Frontal cortex (tissue), 4 donors: ENCODE results near the gene ZNF211. TPM values are rescaled to one million over a fixed set of nuclear protein-coding genes. Genes with fewer than 3 reads are reported as not detected.

Experiments used
- DNase-seq, 2 donors: peaks; one replicate each; pipeline ENCODE4 v3.0.0; 2012; ENCODE audit warnings: low spot score in 2 of 2
- FAIRE-seq: peaks from 2 replicates; lab custom pipeline; 2012; peaks lifted over from hg19 to GRCh38; lab: Jason Lieb, UNC
- total RNA-seq: library from RNA; depleted of rRNA; stranded (reverse); fragments of >200 nt; gene quantifications from one replicate; pipeline ENCODE4 v1.2.3, GENCODE V29; 2014
- donor health status: control.
- donor health status: control.
- donor health status: control.

Gene ZNF211
- 27.3 TPM for total RNA-seq

DNA sequence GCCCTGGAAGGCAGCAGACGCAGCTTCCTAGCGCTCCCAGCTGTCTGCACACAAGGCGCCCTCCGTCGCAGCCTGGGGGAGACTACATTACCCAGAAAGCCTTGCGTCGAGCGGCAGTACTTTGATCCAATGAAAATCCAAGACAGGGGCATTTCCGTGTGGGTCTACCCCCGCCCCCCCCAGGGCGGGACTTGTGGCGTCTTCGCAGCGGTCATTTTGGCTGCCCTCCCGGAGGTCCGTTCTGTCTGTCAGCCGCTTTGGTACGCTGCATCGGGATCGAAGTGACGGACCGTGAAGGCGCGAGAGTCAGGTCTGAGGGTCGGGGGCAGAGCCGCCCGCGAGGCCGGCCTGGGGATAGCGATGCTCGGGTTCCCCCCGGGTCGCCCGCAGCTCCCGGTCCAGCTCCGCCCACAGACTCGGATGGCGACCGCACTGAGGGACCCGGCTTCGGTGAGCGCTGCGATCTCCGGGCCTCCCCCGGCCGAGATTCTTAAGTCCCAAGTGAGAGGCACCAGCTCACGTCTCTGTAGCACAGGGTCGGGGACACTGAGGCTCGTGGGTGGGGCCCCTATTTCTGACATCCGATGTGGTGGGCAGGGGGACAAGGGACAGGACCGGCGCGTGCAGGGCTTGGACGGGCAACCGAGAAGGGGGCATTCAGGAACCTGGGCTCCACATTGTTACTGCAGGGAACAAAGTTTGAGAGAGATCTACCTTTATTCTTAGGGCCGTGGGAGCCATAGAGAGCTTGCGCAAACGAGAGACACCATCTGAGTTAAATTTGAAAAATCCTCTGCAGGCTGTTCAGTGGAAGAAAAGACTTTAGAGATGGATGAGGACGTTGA is at the start of gene ZNF211:
Gene ZNF211, plus strand, starts transcription at position 182 of the 845 bp plus-strand sequence. Its CDS starts 179 bp downstream, at position 361.
- FAIRE-seq: no peak
- peak; percentile 84 to 92 for DNase-seq

DNA sequence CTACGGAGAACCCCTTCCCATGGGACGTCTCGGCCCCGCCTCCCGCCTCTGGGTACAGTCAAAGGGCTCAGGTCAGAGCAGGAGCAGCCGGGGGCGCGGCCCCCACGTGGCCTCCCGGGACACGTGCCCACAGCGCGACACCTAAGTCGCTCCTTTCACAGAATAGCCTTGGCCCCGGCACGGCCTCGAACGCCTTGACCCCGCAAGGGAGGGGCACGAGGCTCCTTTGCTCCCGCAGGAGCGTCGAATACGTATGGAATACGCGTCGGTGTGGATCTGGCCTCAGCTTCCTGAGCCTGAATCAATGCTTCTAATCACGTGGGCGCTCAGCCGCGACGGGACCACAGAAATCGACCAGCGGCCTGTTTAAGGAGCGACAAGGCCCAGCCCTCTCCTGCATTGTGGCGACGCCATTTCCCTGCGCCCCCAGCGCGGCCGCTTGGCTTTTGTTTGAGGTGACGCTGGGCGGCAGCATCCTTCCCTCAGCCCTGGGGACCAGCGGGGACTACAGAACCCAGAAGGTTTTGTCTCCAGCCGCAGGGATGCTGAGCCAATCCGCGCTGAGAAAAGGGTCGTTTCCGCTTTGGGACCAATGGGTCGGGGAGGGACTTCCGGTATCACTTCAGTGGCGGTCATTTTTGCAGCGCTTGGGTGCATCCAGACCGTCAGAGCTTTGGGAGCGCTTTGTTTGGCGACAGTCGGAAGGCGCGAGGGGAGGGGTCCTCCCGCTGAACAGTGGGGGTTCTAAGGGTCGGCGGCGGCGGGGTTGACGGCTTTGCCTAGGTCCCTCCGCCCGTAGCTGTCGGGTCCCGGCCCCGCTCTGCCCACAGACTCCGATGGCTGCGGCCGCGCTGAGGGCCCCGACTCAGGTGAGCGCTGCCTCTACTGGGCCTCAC is 49.2 kb upstream of the ZNF211 start, which contains the start of gene ZIK1:
Gene ZIK1, plus strand, starts transcription at position 625 of the 896 bp plus-strand sequence. Its CDS starts 212 bp downstream, at position 837.
- no peak for FAIRE-seq

DNA sequence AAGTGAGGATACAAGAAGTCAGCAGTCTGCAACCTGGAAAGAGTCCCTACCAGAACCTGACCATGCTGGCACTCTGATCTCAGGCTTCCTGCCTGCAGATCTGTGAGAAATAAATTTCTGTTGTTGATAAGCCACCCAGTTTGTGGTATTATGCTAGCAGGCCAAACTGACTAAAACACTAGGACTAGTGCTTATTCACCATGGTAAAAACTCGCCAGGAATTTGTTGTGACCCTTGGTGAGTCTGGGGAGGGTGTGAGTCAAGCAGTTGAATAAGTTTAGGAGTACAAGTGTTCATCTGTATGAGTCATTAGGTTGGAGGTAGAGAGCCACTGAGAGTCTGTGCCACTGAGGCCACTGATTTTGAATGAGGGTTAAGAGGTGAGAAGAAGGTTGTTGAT is 45.4 kb upstream of the ZNF211 start:
- FAIRE-seq: no peak
- DNase-seq: no peak

More for the DNA sequence above, 49.2 kb upstream of the ZNF211 start, which contains the start of gene ZIK1:
- DNase-seq: peak; percentile 92 to 99

DNA sequence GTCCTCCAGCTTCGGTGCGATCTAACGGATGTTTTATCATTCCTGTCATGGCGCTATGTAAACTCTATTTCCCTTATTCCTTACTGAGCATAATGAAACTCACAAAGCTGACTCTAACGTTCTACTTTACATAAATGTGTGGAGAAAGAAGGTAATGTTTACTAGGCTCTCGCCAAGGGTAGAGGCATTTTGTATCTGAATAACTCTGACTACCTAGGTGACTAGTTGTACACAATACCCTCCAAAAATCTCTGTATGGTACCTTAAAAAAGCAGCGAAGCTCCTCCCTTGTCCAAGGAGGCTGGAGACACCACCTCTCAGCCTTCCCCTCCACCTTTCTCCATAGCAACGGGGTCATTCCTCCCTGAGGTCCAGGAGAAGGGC is 33.6 kb upstream of the ZNF211 start:
- DNase-seq (peak in 1 of 2 donors; percentile 20), FAIRE-seq (no peak)

DNA sequence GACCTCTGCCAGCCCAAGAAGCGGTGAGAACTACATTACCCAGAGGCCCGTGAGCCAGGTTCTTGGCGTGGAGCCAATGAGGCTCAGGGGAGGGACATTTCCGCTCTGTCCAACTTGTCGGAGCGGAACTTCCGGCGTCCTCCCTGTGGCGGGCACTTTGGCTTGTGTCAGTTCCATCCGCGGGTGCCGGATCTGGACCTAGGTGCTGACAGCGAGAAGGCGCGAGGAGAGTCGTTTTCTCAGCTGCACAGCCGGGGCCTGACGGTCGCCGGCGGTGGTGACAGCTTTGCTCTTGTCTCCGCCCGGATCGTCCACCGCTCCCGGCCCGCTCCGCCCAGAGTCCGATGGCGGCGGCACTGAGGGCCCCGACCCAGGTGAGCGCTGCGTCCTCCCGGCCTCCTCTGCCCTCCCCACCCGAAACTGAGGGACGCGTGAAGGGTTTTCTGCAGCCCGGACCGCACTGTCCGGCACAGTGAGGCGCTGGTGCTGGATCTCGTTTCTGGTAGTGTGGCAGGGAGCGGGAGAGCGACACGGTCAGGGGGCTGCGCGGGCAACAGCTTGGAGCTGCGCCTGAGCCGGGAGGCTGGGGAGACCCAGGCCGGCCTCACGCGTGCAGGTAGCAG is 33.1 kb upstream of the ZNF211 start, which contains the start of gene ZNF530:
Gene ZNF530, plus strand, starts transcription at position 125 of the 623 bp plus-strand sequence. CDS start 4,461 bp downstream, outside the sequence.
- FAIRE-seq: no peak

DNA sequence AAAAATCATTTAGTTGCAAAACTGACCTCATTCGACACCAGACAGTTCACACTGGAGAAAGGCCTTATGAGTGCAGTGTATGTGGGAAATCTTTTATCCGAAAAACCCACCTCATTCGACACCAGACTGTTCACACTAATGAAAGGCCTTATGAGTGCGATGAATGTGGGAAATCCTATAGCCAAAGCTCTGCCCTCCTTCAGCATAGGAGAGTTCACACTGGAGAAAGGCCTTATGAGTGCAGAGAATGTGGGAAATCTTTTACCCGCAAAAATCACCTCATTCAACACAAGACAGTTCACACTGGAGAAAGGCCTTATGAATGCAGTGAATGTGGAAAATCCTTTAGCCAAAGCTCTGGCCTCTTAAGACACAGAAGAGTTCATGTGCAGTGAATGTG is 26.0 kb upstream of the ZNF211 start:
- FAIRE-seq (no peak), DNase-seq (no peak)

More for the DNA sequence above, 33.1 kb upstream of the ZNF211 start, which contains the start of gene ZNF530:
- peak; percentile 87 to 94 for DNase-seq

DNA sequence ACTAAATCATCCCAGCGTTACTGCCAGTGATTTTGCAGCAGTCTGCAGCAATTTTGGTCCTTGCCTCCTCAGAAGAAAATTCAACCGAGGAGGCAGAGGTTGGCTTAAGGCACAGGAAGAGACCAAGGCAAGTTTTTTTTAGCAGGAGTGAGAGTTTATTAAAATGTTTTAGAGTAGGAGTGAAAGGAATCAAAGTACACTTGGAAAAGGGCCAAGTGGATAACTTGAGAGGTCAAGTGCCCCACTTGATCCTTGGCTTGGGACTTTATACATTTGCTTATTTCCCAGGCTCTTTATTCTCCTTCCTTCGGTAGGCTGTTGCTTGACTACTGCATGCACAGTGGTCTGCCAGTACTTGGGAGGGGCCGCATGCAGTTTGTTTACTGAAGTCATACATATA is 21.9 kb upstream of the ZNF211 start:
- DNase-seq: no peak
- FAIRE-seq: no peak

DNA sequence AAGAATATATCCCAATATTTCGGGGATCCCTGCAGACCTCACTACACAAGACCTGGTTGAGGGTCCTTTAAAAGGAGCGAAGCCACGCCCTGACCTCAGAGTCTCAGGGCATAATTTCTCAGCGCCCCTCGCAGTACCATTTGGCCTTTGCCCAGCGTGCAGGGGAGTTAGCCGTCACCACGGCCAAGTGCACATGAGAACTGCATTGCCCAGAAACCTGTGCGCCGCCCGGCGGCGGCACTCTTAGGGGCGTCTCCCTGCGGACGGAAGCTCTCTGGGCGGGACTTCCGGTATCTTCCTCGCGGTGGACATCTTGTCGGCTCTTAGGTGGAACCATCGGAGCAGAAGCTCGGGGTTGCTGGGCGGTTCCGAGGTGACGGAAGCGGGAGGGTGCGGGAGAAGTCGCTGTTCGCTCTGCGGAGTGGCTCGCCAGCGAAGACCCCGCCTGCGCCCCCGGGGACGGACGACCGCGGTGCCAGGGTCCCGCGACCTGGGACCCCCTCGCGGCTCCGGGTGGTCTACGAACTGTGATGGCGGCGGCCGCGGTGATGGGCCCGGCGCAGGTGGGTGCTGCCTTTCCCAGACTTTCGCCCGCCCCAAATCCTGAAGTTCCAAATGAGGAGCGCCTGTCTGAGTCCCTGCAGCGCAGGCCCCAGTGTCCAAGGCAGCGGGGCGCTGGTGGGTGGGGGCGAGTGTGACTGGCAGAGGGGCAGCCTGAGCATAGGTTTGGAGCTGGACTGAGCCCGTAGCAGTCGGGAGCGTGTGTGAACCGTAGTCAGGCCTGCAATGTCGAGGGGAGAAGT is 18.8 kb upstream of the ZNF211 start, which contains the start of gene ZNF134:
Gene ZNF134, plus strand, starts transcription at position 302 of the 803 bp plus-strand sequence. CDS start 5,227 bp downstream, outside the sequence.
- DNase-seq: peak; percentile 87 to 96
- no peak for FAIRE-seq

DNA sequence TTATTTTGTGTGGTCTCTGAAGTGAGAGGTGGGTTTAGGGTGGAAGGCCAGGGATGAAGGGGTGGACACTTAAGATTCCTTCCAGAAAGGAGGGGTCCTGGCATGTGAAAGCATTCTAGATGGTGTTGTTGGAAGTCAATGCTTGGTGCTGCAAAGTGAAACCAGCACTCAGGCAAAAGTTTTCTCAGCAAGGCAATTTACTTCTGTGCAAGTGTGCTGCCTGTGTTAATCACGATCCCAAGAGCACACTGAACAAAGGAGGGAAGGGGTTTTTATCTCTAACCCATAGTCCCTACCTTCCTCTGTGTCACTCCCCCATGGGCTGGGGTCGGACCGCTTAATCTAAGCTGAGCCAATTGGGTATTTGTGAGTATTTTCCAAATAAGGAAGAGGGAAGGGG is 17.6 kb upstream of the ZNF211 start:
- DNase-seq: no peak
- FAIRE-seq: no peak

DNA sequence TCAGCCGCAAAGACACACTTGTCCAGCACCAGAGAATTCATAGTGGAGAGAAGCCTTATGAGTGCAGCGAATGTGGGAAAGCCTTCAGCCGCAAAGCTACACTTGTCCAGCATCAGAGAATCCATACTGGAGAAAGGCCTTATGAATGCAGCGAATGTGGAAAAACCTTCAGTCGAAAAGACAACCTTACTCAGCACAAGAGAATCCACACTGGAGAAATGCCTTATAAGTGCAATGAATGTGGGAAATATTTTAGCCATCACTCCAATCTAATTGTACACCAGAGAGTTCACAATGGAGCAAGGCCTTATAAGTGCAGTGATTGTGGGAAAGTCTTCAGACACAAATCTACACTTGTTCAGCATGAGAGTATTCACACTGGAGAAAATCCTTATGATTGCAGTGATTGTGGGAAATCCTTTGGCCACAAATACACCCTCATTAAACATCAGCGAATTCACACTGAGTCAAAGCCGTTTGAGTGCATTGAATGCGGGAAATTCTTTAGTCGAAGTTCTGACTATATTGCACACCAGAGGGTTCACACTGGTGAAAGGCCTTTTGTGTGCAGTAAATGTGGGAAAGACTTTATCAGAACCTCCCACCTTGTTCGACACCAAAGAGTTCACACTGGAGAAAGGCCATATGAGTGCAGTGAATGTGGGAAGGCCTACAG is 12.2 kb upstream of the ZNF211 start:
- no peak for DNase-seq
- no peak for FAIRE-seq

DNA sequence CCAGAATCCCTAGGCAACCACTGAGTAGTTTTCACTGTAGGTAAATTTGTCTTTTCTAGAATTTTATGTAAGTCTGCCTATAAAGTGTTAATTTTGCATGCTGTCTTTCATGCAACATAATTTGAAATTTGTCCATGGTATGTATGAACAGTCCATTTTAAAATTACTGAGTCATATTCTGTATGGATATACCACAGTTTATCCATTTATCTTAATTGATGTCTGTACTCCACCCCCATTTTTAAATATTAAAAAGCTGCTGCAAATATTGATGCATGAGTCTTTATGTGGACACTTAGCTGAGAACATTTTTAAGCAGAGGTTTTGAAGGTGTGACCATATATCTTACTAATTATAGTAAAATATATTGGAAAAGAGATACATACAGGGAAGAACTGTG is 9.9 kb upstream of the ZNF211 start:
- FAIRE-seq: no peak
- DNase-seq: no peak

DNA sequence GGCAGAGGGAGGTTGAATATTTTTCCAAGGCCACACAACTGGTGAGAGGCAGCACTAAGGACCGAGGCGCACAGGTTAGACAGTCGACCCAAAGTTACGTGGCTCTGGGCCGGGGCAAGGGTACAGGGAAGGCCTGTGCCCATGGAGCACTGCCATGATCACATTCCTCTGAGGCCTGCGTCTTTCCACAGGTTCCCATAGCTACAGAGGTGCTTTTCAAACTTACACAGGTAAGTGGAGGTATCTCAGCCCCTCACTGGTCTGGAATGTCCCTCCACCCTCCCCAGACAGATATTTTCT is 814 bp downstream of the ZNF211 start:
- FAIRE-seq (no peak), DNase-seq (no peak)

DNA sequence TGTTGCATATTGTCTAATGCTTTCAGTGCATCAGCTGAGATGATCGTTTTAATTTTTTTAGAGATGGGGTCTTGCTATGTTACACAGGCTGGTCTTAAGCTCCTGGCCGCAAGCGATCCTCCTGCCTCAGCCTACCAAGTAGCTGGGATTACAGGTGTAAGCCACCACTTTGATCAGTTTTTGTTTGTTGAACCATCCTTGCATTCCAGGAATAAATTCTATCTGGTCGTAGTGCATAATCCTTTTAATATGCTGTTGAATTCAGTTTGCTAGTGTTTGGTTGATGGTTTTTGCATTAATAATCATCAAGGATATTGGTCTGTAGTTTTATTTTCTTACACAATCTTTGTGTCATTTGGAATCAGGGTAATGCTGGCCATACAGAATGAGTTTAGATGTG is 4.4 kb downstream of the ZNF211 start:
- DNase-seq (no peak), FAIRE-seq (no peak)

DNA sequence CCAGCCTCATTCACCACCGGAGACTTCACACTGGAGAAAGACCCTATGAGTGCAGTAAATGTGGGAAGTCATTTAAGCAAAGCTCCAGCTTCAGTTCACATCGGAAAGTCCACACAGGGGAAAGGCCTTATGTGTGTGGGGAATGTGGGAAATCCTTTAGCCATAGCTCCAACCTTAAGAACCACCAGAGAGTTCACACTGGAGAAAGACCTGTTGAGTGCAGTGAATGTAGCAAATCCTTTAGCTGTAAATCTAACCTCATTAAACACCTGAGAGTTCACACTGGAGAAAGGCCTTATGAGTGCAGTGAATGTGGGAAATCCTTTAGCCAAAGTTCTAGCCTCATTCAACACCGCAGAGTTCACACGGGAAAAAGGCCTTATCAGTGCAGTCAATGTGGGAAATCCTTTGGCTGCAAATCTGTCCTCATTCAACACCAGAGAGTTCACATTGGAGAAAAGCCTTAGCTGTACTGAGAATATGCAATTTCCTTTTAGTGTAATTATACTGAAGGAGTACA is 8.8 kb downstream of the ZNF211 start:
- DNase-seq (no peak), FAIRE-seq (no peak)

DNA sequence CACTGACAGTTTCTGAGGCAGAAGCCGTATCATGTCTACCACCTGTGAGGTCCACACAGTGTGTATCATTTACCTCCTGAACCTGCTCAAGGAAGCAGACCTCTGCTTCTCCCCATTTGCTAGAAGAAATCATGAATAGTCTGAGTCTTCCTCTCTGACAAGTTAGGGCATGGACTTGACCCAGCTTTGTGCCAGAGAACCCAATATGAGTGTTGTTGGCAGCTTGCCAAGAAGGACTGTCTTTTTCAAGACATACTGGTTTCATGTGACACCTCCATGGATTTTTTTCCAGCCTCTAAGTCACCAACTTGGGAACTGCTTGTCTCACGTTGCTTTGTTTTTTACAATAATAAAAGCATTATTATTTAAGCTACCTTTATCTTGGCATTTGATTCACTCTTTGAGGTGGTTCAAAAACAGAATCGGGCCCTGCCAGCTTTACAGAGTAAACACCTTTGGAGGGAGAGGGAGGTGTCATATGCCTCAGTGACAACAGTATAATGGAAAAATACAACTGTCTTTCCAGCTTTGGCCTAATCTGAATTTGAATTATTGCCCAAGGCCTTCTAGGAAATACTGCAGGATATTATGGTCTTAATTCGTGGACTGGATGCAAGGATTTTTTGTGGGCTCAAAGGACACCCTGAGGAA is 9.6 kb downstream of the ZNF211 start:
- no peak for FAIRE-seq
- no peak for DNase-seq

DNA sequence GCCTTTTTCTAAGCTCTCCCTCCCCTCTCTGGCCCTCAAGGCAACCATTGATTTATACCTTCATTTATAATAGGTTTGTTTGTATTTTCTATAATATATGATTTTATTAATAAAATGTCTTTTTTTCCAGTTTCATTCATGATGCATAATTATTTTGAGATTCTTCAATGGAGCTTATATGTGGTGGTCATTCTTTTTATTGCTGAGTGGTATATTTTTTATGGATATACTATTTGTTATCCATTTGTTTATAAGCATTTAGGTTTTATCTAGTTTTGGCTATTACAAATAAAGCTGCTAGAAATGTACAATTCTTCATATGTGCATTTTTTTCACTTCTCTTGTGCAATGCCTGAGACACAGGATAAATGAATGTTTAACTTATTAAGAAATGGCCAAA is 10.8 kb downstream of the ZNF211 start:
- FAIRE-seq: no peak
- no peak for DNase-seq

DNA sequence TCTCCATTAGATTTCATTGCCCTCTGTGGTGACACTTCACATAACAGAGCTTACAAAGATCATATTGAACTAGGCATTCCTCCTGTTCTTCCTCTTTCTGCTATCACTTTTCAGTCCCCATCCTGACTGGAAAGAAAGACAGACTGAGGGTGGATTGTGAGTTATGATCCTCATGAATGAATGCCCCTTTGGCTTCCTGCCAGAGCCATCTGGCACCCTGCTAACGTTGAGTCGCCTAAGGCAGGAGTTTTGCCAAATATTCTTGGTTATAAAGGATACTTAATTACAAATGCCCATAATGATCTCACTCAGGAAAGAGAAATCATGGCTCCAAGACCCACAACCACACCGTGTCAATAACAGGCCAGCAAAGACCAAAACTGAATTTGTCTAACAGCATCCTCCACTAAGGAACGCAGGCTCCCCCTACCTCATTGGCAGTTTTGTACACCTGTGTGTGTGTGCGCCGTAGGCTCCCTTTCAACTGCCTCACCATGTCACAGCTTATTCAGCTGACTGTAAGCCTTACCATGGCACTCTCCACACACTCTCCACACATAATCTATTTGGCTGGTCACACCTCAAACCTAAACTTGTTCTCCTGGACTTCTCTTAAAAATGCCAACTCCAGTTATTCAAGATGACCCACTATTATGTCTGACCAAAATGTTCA is 15.5 kb downstream of the ZNF211 start:
- DNase-seq (peak in 1 of 2 donors; percentile 12), FAIRE-seq (no peak)

DNA sequence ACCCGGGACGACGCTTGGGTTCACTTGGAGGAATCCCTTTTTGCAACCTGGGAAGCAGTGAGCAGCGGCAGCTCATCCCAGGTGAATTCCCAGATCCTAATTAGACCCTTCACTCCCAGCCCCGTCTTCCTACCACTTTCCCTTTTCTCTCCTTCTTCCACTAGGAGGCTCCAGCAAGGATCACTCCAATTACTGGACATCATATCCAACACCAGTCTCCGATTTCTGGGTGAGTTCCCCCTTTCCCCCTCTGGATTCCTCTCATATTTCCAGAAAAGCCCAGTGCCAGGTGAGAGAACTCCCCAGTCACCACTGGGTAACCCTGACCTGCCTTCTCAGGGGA is 18.7 kb downstream of the ZNF211 start:
- FAIRE-seq (no peak), DNase-seq (no peak)
